ENCODE data around the gene SHROOM3. TPM values are rescaled to one million over a fixed set of nuclear protein-coding genes. Genes with fewer than 3 reads are reported as not detected.

SHROOM3 gene
- total and polyA plus RNA-seq, 2 donors (not counting 3 experiments of a cell fraction or from before 2014, with no cell fraction given), result 2.7 to 6.7 TPM

DNA sequence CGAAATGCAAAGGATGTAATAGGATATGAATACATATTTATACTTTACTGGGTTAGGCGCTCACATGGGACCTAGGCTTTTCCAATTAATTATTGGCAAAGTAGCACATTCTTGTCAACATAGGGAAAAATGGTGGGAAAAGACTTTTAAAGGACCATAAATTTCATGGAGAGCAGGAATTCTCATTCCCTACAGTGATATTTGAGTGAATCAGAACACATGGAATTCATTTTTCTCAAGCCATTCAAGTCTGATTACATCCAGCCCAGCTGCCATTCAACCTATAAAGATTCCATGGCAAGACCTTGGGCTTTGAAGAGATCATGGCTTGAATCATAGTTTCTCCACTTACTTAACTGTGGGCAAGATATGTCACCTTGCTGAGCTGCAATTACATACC, 312.5 kb downstream of the SHROOM3 start:
- CTCF ChIA-PET, result interaction anchor here (1.7 kb wide), 1 partner anchor 58 kb away, joined by 5 read pairs; no protein-coding TSS in a partner anchor
- H3K9ac ChIP-seq (replicated peaks; ENCODE audit: extremely low read depth, insufficient read depth, low read length), result no peak overlapping the region
- H2AFZ ChIP-seq (ENCODE audit: low read depth, low read length), result no peak overlapping the region
- dilution Hi-C loops (cut with MboI; ENCODE audit: extremely low pct_ligation_motif_present, low sequenced_read_pairs), result no loop called here
- H3K27me3 ChIP-seq (ENCODE audit: control insufficient read depth in 2 of 2, insufficient read depth in 2 of 2, low read length in 2 of 2), result no peaks in the 10 kb centered on the region
- TF ChIP-seq FOS (IDR thresholded peaks at IDR 0.05; ENCODE audit: borderline replicate concordance, insufficient read depth, low read length) (no peak), POLR2A (IDR thresholded peaks at IDR 0.05; ENCODE audit: low read depth, low read length) (no peak), MYC (IDR thresholded peaks at IDR 0.05; ENCODE audit: low read depth, low read length) (no peak), GATA2 (IDR thresholded peaks at IDR 0.05; ENCODE audit: insufficient read depth, insufficient read length, low read depth, low read length) (no peak), POLR2AphosphoS5 (IDR thresholded peaks at IDR 0.05; ENCODE audit: insufficient read depth, low read depth, low read length) (no peak), EZH2 (IDR thresholded peaks at IDR 0.05; ENCODE audit: borderline replicate concordance, low read depth, low read length, severe bottlenecking) (no peak), JUN (IDR thresholded peaks at IDR 0.05; ENCODE audit: borderline replicate concordance, insufficient read depth, insufficient read length, low read depth) (no peak)
- TF ChIP-seq, protein P1, sequence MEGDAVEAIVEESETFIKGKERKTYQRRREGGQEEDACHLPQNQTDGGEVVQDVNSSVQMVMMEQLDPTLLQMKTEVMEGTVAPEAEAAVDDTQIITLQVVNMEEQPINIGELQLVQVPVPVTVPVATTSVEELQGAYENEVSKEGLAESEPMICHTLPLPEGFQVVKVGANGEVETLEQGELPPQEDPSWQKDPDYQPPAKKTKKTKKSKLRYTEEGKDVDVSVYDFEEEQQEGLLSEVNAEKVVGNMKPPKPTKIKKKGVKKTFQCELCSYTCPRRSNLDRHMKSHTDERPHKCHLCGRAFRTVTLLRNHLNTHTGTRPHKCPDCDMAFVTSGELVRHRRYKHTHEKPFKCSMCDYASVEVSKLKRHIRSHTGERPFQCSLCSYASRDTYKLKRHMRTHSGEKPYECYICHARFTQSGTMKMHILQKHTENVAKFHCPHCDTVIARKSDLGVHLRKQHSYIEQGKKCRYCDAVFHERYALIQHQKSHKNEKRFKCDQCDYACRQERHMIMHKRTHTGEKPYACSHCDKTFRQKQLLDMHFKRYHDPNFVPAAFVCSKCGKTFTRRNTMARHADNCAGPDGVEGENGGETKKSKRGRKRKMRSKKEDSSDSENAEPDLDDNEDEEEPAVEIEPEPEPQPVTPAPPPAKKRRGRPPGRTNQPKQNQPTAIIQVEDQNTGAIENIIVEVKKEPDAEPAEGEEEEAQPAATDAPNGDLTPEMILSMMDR (IDR thresholded peaks at IDR 0.05; ENCODE audit: extremely low read depth in 1 of 2, insufficient read depth in 1 of 2, low read depth in 1 of 2, low read length in 2 of 2), result no peak
- TF ChIP-seq, protein P2, sequence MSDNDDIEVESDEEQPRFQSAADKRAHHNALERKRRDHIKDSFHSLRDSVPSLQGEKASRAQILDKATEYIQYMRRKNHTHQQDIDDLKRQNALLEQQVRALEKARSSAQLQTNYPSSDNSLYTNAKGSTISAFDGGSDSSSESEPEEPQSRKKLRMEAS (IDR thresholded peaks at IDR 0.05; ENCODE audit: insufficient read depth, insufficient read length), result no peak
- H3K4me1 ChIP-seq (ENCODE audit: control insufficient read depth, extremely low read depth, insufficient read depth, low read length), result peaks cover 16% of the 10 kb centered on the region
- H3K79me2 ChIP-seq (ENCODE audit: control insufficient read depth, insufficient read depth, low read length), result no peaks in the 10 kb centered on the region
- no peaks in the 10 kb centered on the region for H3K36me3 ChIP-seq (ENCODE audit: control insufficient read depth in 2 of 2, extremely low read depth in 1 of 2, insufficient read depth in 2 of 2, low read length in 2 of 2)
- no peaks in the 10 kb centered on the region for H3K9me1 ChIP-seq (replicated peaks; ENCODE audit: control insufficient read depth, extremely low read depth, insufficient read depth, low read length)
- H3K27ac ChIP-seq (ENCODE audit: insufficient read depth, low read depth, low read length), result no peak overlapping the region
- no peak for DNase-seq (ENCODE audit: low read depth, low spot score)
- H3K9me3 ChIP-seq (replicated peaks; ENCODE audit: control insufficient read depth, insufficient read depth, low read length), result no peaks in the 10 kb centered on the region
- intact Hi-C loops (cut with micrococcal nuclease), result no loop called here
- H3K4me2 ChIP-seq (ENCODE audit: insufficient read depth, low read length), result no peak overlapping the region
- no peak for FAIRE-seq
- H4K20me1 ChIP-seq (replicated peaks; ENCODE audit: control insufficient read depth, extremely low read depth, insufficient read depth, low read length), result no peaks in the 10 kb centered on the region
- POLR2A ChIA-PET, result no interaction called here
- no TSS peak for BruUV-seq (replicated peaks)
- H3K4me3 ChIP-seq (replicated peaks in 1 of 3; ENCODE audit: insufficient read depth in 1 of 3, low read depth in 1 of 3, low read length in 3 of 3), result no peak overlapping the region

All from endothelial cell of umbilical vein (primary cell).